SH-SY5Y (cell line): ENCODE results near the gene TCP1.

ENCODE experiments used
- GATA2 ChIP-seq: IDR thresholded peaks from 2 replicates; pipeline ENCODE4 v1.6.1; 2011; ENCODE audit warnings: mild to moderate bottlenecking, low read depth, low read length
- GATA3 ChIP-seq: IDR thresholded peaks from 2 replicates; pipeline ENCODE4 v1.6.1; 2011; ENCODE audit warnings: low read depth, mild to moderate bottlenecking, low read length, moderate library complexity

DNA sequence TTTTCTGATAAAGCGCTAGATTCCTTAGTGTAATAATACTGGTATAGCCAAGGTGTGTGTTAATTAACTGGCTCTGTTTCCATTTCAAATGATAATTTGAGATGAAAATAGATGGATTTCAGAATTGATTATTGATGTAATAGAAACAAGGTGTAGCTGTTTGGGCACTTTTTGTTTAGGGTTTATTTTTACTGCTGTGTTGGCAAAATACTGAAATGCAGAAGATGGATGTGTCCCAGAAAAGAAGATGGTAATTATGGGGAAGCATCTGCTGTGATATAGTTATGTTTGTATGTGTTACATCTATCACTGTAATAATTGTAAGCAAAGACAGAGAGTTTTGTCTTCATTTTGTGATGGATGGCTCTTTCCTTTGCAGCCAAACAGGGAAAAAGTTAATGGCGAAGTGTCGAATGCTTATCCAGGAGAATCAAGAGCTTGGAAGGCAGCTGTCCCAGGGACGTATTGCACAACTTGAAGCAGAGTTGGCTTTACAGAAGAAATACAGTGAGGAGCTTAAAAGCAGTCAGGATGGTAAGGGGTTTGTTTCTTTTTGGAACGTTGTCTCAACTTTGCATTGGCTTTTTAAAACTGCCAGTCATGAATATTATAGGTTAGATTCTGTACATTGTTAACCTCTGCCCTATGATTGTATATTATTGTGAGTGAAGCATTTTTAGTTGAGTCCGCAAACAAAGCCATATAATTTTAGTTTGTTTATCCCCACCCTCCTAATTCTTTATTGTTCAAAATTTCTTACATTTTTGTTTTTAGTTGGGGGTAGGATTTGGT is 36.1 kb downstream of the TCP1 start:
- TF ChIP-seq GATA2 (no peak), GATA3 (no peak)
